Measurements from ENCODE around the gene BOK. TPM values are rescaled to one million over a fixed set of nuclear protein-coding genes. Genes with fewer than 3 reads are reported as not detected.

The BOK gene
- total RNA-seq, 1 donor from 2014 or later, result 64.9 TPM

DNA sequence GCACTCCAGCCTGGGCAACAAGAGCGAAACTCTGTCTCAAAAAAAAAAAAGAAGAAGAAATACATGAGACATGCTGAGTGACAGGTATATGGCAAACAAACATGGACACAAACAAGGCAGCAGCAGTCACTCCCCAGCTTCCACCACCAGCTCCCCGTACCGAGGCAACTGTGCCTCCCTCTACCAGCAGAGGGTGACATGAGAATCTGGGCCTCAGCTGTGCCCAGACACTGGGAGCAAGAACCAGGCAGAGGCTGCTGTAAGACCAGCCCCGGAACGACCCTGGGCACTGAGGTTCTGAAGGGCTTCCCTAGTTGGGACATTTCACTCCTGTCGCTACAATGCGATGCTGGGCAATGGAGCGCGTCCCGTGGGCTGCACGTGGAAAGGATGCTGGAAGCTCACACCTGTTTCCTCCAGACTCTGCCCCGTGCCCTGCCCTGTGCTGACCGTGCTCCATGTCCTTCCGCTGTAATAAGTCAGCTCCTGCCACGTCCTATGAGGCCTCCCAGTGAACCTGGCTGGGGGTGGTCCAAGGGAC lies 37.1 kb downstream of the BOK start:
- Histone ChIP-seq H3K36me3 (ENCODE audit: insufficient read depth, low read length) (peaks cover 8% of the 10 kb centered on the region), H3K9ac (ENCODE audit: low read length) (no peak overlapping the region), H3K4me2 (ENCODE audit: low read length) (no peak overlapping the region), H3K4me1 (ENCODE audit: insufficient read depth, low read length) (no peaks in the 10 kb centered on the region), H3K27ac (ENCODE audit: low read depth, low read length) (no peak overlapping the region), H3K9me3 (ENCODE audit: insufficient read depth, low read depth, low read length) (no peaks in the 10 kb centered on the region), H3K4me3 (ENCODE audit: insufficient read depth, low read depth, low read length) (no peak overlapping the region), H3K27me3 (ENCODE audit: insufficient read depth, low read length) (no peaks in the 10 kb centered on the region), H3K79me2 (ENCODE audit: insufficient read depth, low read length) (no peaks in the 10 kb centered on the region), H4K20me1 (ENCODE audit: insufficient read depth, low read length) (peaks cover 19% of the 10 kb centered on the region), H2AFZ (ENCODE audit: low read depth, low read length) (no peak overlapping the region)
- peaks cover 14% of the 10 kb centered on the region for H3K36me3 Mint-ChIP-seq (ENCODE audit: low read depth, unreplicated experiment)
- H3K27ac Mint-ChIP-seq (ENCODE audit: unreplicated experiment), result no peak overlapping the region
- no peaks in the 10 kb centered on the region for H3K9me3 Mint-ChIP-seq (ENCODE audit: unreplicated experiment)
- TF ChIP-seq, protein P1, sequence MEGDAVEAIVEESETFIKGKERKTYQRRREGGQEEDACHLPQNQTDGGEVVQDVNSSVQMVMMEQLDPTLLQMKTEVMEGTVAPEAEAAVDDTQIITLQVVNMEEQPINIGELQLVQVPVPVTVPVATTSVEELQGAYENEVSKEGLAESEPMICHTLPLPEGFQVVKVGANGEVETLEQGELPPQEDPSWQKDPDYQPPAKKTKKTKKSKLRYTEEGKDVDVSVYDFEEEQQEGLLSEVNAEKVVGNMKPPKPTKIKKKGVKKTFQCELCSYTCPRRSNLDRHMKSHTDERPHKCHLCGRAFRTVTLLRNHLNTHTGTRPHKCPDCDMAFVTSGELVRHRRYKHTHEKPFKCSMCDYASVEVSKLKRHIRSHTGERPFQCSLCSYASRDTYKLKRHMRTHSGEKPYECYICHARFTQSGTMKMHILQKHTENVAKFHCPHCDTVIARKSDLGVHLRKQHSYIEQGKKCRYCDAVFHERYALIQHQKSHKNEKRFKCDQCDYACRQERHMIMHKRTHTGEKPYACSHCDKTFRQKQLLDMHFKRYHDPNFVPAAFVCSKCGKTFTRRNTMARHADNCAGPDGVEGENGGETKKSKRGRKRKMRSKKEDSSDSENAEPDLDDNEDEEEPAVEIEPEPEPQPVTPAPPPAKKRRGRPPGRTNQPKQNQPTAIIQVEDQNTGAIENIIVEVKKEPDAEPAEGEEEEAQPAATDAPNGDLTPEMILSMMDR (IDR thresholded peaks at IDR 0.05; ENCODE audit: insufficient read depth, low read depth, low read length), result no peak
- no peak for TF ChIP-seq EZH2 (IDR thresholded peaks at IDR 0.05; ENCODE audit: insufficient read depth, low read length)
- DNase-seq (ENCODE audit: low read depth) (no peak), FAIRE-seq (no peak)
- no peak overlapping the region for H3K4me3 Mint-ChIP-seq (ENCODE audit: unreplicated experiment)
- no peaks in the 10 kb centered on the region for H3K27me3 Mint-ChIP-seq (ENCODE audit: low read depth, unreplicated experiment)
- H3K4me1 Mint-ChIP-seq (ENCODE audit: low read depth, unreplicated experiment), result no peaks in the 10 kb centered on the region

DNA sequence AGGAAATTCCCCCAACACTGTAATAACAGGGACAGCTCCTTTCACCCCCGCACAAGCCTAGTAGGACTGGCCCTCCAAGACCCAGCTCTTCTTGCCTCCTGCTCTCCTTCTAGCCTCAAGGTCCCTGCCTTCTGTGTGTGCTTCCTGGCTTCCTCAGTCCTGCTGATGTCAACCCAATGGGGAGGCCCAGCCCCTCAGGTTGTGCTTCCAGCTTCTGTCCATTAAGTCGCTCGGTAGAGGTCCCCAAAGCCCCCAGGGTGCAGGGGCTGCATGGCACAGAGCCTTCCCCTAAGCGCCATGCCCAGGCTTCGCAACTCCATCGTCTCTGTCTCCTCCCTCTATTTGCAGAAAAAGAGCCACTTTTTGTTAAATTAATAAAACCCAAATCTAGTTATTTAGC lies 39.0 kb downstream of the BOK start:
- no peaks in the 10 kb centered on the region for H3K27me3 ChIP-seq (ENCODE audit: insufficient read depth, low read length)
- no peak overlapping the region for H2AFZ ChIP-seq (ENCODE audit: low read depth, low read length)
- Mint-ChIP-seq H3K4me1 (ENCODE audit: low read depth, unreplicated experiment) (no peaks in the 10 kb centered on the region), H3K36me3 (ENCODE audit: low read depth, unreplicated experiment) (peaks cover 21% of the 10 kb centered on the region), H3K27me3 (ENCODE audit: low read depth, unreplicated experiment) (no peaks in the 10 kb centered on the region), H3K4me3 (ENCODE audit: unreplicated experiment) (no peak overlapping the region), H3K27ac (ENCODE audit: unreplicated experiment) (no peak overlapping the region), H3K9me3 (ENCODE audit: unreplicated experiment) (no peaks in the 10 kb centered on the region)
- H3K36me3 ChIP-seq (ENCODE audit: insufficient read depth, low read length), result peaks cover 10% of the 10 kb centered on the region
- TF ChIP-seq, protein P1 (IDR thresholded peaks at IDR 0.05; ENCODE audit: insufficient read depth, low read depth, low read length), result no peak
- no peak for TF ChIP-seq EZH2 (IDR thresholded peaks at IDR 0.05; ENCODE audit: insufficient read depth, low read length)
- no peaks in the 10 kb centered on the region for H3K9me3 ChIP-seq (ENCODE audit: insufficient read depth, low read depth, low read length)
- FAIRE-seq (no peak), DNase-seq (ENCODE audit: low read depth) (no peak)
- peaks cover 19% of the 10 kb centered on the region for H4K20me1 ChIP-seq (ENCODE audit: insufficient read depth, low read length)
- no peaks in the 10 kb centered on the region for H3K4me1 ChIP-seq (ENCODE audit: insufficient read depth, low read length)
- no peaks in the 10 kb centered on the region for H3K79me2 ChIP-seq (ENCODE audit: insufficient read depth, low read length)
- no peak overlapping the region for H3K27ac ChIP-seq (ENCODE audit: low read depth, low read length)
- H3K4me3 ChIP-seq (ENCODE audit: insufficient read depth, low read depth, low read length), result no peak overlapping the region
- no peak overlapping the region for H3K9ac ChIP-seq (ENCODE audit: low read length)
- no peak overlapping the region for H3K4me2 ChIP-seq (ENCODE audit: low read length)

DNA sequence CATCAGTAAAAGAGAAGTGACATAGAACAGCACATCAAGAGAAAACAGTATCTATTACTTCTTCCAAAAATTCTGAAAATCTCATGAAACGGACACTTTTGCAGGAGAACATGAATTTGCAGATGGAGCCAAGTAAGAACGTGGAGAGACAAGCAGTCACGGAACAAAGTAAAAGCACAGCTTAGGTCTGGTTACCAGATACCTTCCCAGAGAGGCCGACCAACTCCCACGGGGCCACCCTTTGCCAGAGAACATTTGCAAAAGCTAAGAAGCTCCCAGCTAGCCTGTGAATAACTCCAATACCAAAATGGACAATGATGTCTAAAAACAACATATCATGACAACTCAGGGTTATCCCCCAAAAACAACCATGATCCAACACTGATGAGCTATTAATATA lies 39.5 kb downstream of the BOK start:
- no peak overlapping the region for H2AFZ ChIP-seq (ENCODE audit: low read depth, low read length)
- no peak for DNase-seq (ENCODE audit: low read depth)
- H3K27me3 Mint-ChIP-seq (ENCODE audit: low read depth, unreplicated experiment), result no peaks in the 10 kb centered on the region
- no peaks in the 10 kb centered on the region for H3K4me1 ChIP-seq (ENCODE audit: insufficient read depth, low read length)
- H3K27ac Mint-ChIP-seq (ENCODE audit: unreplicated experiment), result no peak overlapping the region
- H3K27ac ChIP-seq (ENCODE audit: low read depth, low read length), result no peak overlapping the region
- peaks cover 10% of the 10 kb centered on the region for H3K36me3 ChIP-seq (ENCODE audit: insufficient read depth, low read length)
- H3K9me3 Mint-ChIP-seq (ENCODE audit: unreplicated experiment), result no peaks in the 10 kb centered on the region
- H3K9me3 ChIP-seq (ENCODE audit: insufficient read depth, low read depth, low read length), result no peaks in the 10 kb centered on the region
- H3K9ac ChIP-seq (ENCODE audit: low read length), result no peak overlapping the region
- FAIRE-seq, result no peak
- H3K79me2 ChIP-seq (ENCODE audit: insufficient read depth, low read length), result no peaks in the 10 kb centered on the region
- peaks cover 19% of the 10 kb centered on the region for H4K20me1 ChIP-seq (ENCODE audit: insufficient read depth, low read length)
- H3K27me3 ChIP-seq (ENCODE audit: insufficient read depth, low read length), result no peaks in the 10 kb centered on the region
- H3K4me2 ChIP-seq (ENCODE audit: low read length), result no peak overlapping the region
- H3K4me3 Mint-ChIP-seq (ENCODE audit: unreplicated experiment), result no peak overlapping the region
- no peaks in the 10 kb centered on the region for H3K4me1 Mint-ChIP-seq (ENCODE audit: low read depth, unreplicated experiment)
- peaks cover 21% of the 10 kb centered on the region for H3K36me3 Mint-ChIP-seq (ENCODE audit: low read depth, unreplicated experiment)
- TF ChIP-seq, protein P1 (IDR thresholded peaks at IDR 0.05; ENCODE audit: insufficient read depth, low read depth, low read length), result no peak
- TF ChIP-seq EZH2 (IDR thresholded peaks at IDR 0.05; ENCODE audit: insufficient read depth, low read length), result no peak
- H3K4me3 ChIP-seq (ENCODE audit: insufficient read depth, low read depth, low read length), result no peak overlapping the region

All from astrocyte (in vitro differentiated cells and primary cell).